DMS153 (cell line): ENCODE data around the gene PHF23.
"Not testable (repeated sequence)": the region's sequence is repeated elsewhere in the genome, so short reads cannot be mapped to it uniquely, and the experiment has no call there.

Experiments used
- DNase-seq: peaks from one replicate; lab custom pipeline; 2025; lab: John Stamatoyannopoulos, UW

The PHF23 gene

GRCh38 chr17:7258731-7259554 lies 19.7 kb upstream of the PHF23 start:
- DNase-seq: no peak

GRCh38 chr17:7256766-7257456 lies 17.7 kb upstream of the PHF23 start:
- DNase-seq: no peak

- DNase-seq: no peak
Measured at GRCh38 chr17:7254511-7254910, 15.3 kb upstream of the PHF23 start.

GRCh38 chr17:7253082-7253481 lies 13.8 kb upstream of the PHF23 start:
- DNase-seq: no peak

- peak; percentile 64 for DNase-seq
Measured at GRCh38 chr17:7252176-7253043, 13.2 kb upstream of the PHF23 start, which contains the start of gene ELP5. TSS of gene ELP5 (plus strand) at chr17:7252215. CDS start at chr17:7252551, 336 bp downstream.

GRCh38 chr17:7251661-7252175 lies 12.5 kb upstream of the PHF23 start, which contains the start of gene CTDNEP1:
TSS of gene CTDNEP1 (minus strand) at chr17:7251734. CDS start at chr17:7251296, 438 bp downstream.
- DNase-seq: peak; percentile 93

GRCh38 chr17:7250695-7251627 lies 11.7 kb upstream of the PHF23 start:
- DNase-seq: no peak

GRCh38 chr17:7249830-7250229 lies 10.6 kb upstream of the PHF23 start:
- DNase-seq: no peak

GRCh38 chr17:7249214-7249613 lies 10.0 kb upstream of the PHF23 start:
- DNase-seq: no peak

- DNase-seq: no peak
Measured at GRCh38 chr17:7248796-7249195, 9.5 kb upstream of the PHF23 start.

- DNase-seq: no peak
Measured at GRCh38 chr17:7246779-7247178, 7.5 kb upstream of the PHF23 start.

GRCh38 chr17:7243838-7244237 lies 4.6 kb upstream of the PHF23 start:
- DNase-seq: not testable (repeated sequence)

- DNase-seq: no peak
Measured at GRCh38 chr17:7243453-7243729, 4.1 kb upstream of the PHF23 start.

GRCh38 chr17:7242717-7243452 lies 3.6 kb upstream of the PHF23 start:
- DNase-seq: peak; percentile 79

- peak; percentile 49 for DNase-seq
Measured at GRCh38 chr17:7241783-7242716, 2.8 kb upstream of the PHF23 start, which contains the start of gene GABARAP. TSS of gene GABARAP (minus strand) at chr17:7242449. CDS start at chr17:7242330, 119 bp downstream.

GRCh38 chr17:7241090-7241733 lies 2.0 kb upstream of the PHF23 start:
- no peak for DNase-seq

- no peak for DNase-seq
Measured at GRCh38 chr17:7240375-7240774, 1.1 kb upstream of the PHF23 start.

GRCh38 chr17:7238420-7239090 lies 702 bp downstream of the PHF23 start:
- DNase-seq: no peak
